Uterus (tissue), 2 donors: ENCODE data around the gene MYOZ3.

Experiments
- POLR2A ChIP-seq, 2 donors: fragments of 450-650 bp; IDR thresholded peaks; one replicate each; pipeline ENCODE4 v1.6.1; 2016; ENCODE audit warnings: antibody characterized with exemption in 2 of 2, mild to moderate bottlenecking in 1 of 2, moderate library complexity in 1 of 2
- TF ChIP-seq, protein P1 (sequence below), 4 experiments: fragments of 200-600 bp in 2 of 4; fragments of 450-650 bp in 2 of 4; sonication (generic) in 2 of 4; IDR thresholded peaks; one replicate each; pipeline ENCODE4 v1.5.1; 2016 to 2019; ENCODE audit warnings: antibody characterized with exemption in 4 of 4, mild to moderate bottlenecking in 2 of 4, moderate library complexity in 1 of 4

DNA sequence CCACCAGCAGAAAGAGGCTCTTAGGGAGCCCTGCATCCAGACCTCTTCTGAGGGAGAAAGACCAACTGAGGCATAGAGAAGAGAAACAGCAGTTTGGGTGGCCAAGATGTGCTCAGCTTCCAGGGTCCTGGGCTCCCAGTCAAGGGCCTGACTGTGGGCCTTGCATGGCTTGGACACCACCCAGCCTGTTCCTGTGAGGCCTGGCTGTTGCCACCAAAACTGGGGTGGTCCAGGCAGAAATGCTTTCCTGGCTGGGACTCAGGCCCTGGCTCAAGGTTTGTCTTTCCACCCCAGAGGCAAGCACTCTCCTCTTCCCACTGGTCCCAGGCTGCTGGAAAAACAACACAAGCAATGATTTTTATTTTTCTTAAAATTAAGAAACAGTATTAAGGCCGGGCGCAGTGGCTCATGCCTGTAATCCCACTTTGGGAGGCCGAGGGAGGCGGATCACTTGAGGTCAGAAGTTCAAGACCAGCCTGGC, 13.3 kb downstream of the MYOZ3 start:
- TF ChIP-seq, protein P1, sequence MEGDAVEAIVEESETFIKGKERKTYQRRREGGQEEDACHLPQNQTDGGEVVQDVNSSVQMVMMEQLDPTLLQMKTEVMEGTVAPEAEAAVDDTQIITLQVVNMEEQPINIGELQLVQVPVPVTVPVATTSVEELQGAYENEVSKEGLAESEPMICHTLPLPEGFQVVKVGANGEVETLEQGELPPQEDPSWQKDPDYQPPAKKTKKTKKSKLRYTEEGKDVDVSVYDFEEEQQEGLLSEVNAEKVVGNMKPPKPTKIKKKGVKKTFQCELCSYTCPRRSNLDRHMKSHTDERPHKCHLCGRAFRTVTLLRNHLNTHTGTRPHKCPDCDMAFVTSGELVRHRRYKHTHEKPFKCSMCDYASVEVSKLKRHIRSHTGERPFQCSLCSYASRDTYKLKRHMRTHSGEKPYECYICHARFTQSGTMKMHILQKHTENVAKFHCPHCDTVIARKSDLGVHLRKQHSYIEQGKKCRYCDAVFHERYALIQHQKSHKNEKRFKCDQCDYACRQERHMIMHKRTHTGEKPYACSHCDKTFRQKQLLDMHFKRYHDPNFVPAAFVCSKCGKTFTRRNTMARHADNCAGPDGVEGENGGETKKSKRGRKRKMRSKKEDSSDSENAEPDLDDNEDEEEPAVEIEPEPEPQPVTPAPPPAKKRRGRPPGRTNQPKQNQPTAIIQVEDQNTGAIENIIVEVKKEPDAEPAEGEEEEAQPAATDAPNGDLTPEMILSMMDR (IDR thresholded peaks at IDR 0.05), result no peak
- no peak for TF ChIP-seq POLR2A (IDR thresholded peaks at IDR 0.05)
